ENCODE measurements around the gene FAR1.

- TF ChIP-seq TCF12 (IDR thresholded peaks at IDR 0.05; ENCODE audit: low read depth) (no peak), USF1 (IDR thresholded peaks at IDR 0.05) (no peak), MAX (IDR thresholded peaks at IDR 0.05) (no peak), NFIC (IDR thresholded peaks at IDR 0.05) (no peak), ZBTB7A (IDR thresholded peaks at IDR 0.05; ENCODE audit: low read depth) (no peak), YY1 (IDR thresholded peaks at IDR 0.05; ENCODE audit: low read depth) (no peak), RAD21 (IDR thresholded peaks at IDR 0.05; ENCODE audit: low read depth) (no peak), TEAD4 (IDR thresholded peaks at IDR 0.05) (no peak), CREB1 (IDR thresholded peaks at IDR 0.05; ENCODE audit: low read depth) (no peak), TAF1 (IDR thresholded peaks at IDR 0.05; ENCODE audit: low read depth) (no peak), EP300 (IDR thresholded peaks at IDR 0.05; ENCODE audit: borderline replicate concordance) (no peak), EGR1 (IDR thresholded peaks at IDR 0.05) (no peak)
- TF ChIP-seq, protein P1, sequence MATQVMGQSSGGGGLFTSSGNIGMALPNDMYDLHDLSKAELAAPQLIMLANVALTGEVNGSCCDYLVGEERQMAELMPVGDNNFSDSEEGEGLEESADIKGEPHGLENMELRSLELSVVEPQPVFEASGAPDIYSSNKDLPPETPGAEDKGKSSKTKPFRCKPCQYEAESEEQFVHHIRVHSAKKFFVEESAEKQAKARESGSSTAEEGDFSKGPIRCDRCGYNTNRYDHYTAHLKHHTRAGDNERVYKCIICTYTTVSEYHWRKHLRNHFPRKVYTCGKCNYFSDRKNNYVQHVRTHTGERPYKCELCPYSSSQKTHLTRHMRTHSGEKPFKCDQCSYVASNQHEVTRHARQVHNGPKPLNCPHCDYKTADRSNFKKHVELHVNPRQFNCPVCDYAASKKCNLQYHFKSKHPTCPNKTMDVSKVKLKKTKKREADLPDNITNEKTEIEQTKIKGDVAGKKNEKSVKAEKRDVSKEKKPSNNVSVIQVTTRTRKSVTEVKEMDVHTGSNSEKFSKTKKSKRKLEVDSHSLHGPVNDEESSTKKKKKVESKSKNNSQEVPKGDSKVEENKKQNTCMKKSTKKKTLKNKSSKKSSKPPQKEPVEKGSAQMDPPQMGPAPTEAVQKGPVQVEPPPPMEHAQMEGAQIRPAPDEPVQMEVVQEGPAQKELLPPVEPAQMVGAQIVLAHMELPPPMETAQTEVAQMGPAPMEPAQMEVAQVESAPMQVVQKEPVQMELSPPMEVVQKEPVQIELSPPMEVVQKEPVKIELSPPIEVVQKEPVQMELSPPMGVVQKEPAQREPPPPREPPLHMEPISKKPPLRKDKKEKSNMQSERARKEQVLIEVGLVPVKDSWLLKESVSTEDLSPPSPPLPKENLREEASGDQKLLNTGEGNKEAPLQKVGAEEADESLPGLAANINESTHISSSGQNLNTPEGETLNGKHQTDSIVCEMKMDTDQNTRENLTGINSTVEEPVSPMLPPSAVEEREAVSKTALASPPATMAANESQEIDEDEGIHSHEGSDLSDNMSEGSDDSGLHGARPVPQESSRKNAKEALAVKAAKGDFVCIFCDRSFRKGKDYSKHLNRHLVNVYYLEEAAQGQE (IDR thresholded peaks at IDR 0.05; ENCODE audit: low read depth), result no peak
Measured at GRCh38 chr11:13647391-13647790, 21.1 kb upstream of the FAR1 start.
